Measurements from ENCODE around the gene KRT37.

KRT37 gene

DNA sequence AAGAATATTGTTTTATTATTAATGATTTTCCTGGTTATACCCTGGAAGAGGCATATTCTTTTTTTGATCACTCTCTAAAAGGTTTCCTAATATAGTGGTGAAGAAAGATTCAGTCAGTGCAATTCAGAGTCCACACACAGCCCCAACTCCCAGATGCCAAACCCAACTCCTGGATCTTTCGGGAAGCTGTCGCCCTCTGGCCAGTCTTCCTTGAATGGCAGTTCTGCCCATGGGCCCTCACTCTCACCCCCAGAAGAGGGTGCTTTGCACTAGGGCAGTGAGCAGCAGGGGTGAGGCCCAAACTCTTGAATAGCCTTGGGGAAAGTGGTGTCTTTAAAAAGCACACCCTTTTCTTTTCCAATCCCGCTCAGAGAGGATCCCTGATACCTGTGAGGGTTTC lies 31.8 kb upstream of the KRT37 start:
- TF ChIP-seq SNAI2 (CRISPR knock-in tag; IDR thresholded peaks at IDR 0.05) (no peak), ESRRG (CRISPR knock-in tag; IDR thresholded peaks at IDR 0.05) (no peak), RARB (CRISPR knock-in tag; IDR thresholded peaks at IDR 0.05) (no peak), ZC3H10 (CRISPR knock-in tag; IDR thresholded peaks at IDR 0.05) (no peak), ZNF70 (CRISPR knock-in tag; IDR thresholded peaks at IDR 0.05) (no peak), PATZ1 (CRISPR knock-in tag; IDR thresholded peaks at IDR 0.05; ENCODE audit: borderline replicate concordance) (no peak)
- no peak for ATAC-seq

DNA sequence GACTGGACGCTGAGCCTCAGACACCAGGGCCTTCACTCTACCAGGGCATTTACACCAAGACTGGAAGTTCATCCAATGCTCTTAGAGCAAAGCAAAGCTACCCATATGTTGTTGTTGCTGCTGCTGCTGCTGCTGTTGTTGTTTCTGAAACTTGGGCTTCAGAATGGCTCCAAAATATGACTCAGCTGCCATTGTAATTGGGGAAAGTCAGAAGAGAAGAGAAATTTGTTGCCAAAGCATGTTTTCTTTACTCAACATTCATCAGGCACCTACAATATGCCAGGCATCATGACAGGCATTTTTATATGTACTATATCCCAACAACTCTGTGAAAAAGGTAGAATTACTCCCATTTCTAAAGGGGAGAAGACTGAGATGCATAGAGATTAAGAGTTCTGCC lies 30.9 kb upstream of the KRT37 start:
- TF ChIP-seq BACH2 (CRISPR knock-in tag; IDR thresholded peaks at IDR 0.05; ENCODE audit: borderline replicate concordance) (no peak), ESRRG (CRISPR knock-in tag; IDR thresholded peaks at IDR 0.05) (no peak), OSR1 (CRISPR knock-in tag; IDR thresholded peaks at IDR 0.05) (no peak), ZNF70 (CRISPR knock-in tag; IDR thresholded peaks at IDR 0.05) (no peak), ZFP30 (CRISPR knock-in tag; IDR thresholded peaks at IDR 0.05) (no peak), TSHZ2 (CRISPR knock-in tag; IDR thresholded peaks at IDR 0.05) (no peak), RARB (CRISPR knock-in tag; IDR thresholded peaks at IDR 0.05) (no peak)
- TF ChIP-seq, protein P1, sequence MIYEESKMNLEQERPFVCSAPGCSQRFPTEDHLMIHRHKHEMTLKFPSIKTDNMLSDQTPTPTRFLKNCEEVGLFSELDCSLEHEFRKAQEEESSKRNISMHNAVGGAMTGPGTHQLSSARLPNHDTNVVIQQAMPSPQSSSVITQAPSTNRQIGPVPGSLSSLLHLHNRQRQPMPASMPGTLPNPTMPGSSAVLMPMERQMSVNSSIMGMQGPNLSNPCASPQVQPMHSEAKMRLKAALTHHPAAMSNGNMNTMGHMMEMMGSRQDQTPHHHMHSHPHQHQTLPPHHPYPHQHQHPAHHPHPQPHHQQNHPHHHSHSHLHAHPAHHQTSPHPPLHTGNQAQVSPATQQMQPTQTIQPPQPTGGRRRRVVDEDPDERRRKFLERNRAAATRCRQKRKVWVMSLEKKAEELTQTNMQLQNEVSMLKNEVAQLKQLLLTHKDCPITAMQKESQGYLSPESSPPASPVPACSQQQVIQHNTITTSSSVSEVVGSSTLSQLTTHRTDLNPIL (CRISPR knock-in tag; IDR thresholded peaks at IDR 0.05; ENCODE audit: low read depth) = no peak
- no peak for ATAC-seq

- no peak for ATAC-seq
- TF ChIP-seq PPARA (CRISPR knock-in tag; IDR thresholded peaks at IDR 0.05; ENCODE audit: borderline replicate concordance) (no peak), ZC3H10 (CRISPR knock-in tag; IDR thresholded peaks at IDR 0.05) (no peak), PATZ1 (CRISPR knock-in tag; IDR thresholded peaks at IDR 0.05; ENCODE audit: borderline replicate concordance) (no peak), TOX (CRISPR knock-in tag; IDR thresholded peaks at IDR 0.05; ENCODE audit: borderline replicate concordance) (no peak), RARB (CRISPR knock-in tag; IDR thresholded peaks at IDR 0.05) (no peak), TSHZ2 (CRISPR knock-in tag; IDR thresholded peaks at IDR 0.05) (no peak), ZFP30 (CRISPR knock-in tag; IDR thresholded peaks at IDR 0.05) (no peak), CSRNP3 (CRISPR knock-in tag; IDR thresholded peaks at IDR 0.05) (no peak), ZNF8 (CRISPR knock-in tag; IDR thresholded peaks at IDR 0.05) (no peak), GLIS3 (CRISPR knock-in tag; IDR thresholded peaks at IDR 0.05) (no peak)
These were observed 28.7 kb upstream of the KRT37 start for GRCh38 chr17:41453066-41453465.
